ENCODE measurements around the gene UBE2B.

GRCh38 chr5:134422791-134423365 is 51.5 kb downstream of the UBE2B start:
- no peak for TF ChIP-seq TCF12 (IDR thresholded peaks at IDR 0.05; ENCODE audit: low read depth)
- no peak for TF ChIP-seq EP300 (IDR thresholded peaks at IDR 0.05; ENCODE audit: borderline replicate concordance)
- no peak for TF ChIP-seq MAX (IDR thresholded peaks at IDR 0.05)
- no peak for TF ChIP-seq CEBPB (IDR thresholded peaks at IDR 0.05)
- no peak for TF ChIP-seq REST (IDR thresholded peaks at IDR 0.05; ENCODE audit: low read depth)

Data from Ishikawa (cell line).